Uterus (tissue), 2 donors: ENCODE data around the gene ALG1.
"Not testable (repeated sequence)": the region's sequence is repeated elsewhere in the genome, so short reads cannot be mapped to it uniquely, and the experiment has no call there.

Experiments used
- POLR2A ChIP-seq, 2 donors: fragments of 450-650 bp; IDR thresholded peaks; one replicate each; pipeline ENCODE4 v1.6.1; 2016; ENCODE audit warnings: antibody characterized with exemption in 2 of 2, mild to moderate bottlenecking in 1 of 2, moderate library complexity in 1 of 2
- TF ChIP-seq, protein P1 (sequence below), 4 experiments: fragments of 200-600 bp in 2 of 4; fragments of 450-650 bp in 2 of 4; sonication (generic) in 2 of 4; IDR thresholded peaks; one replicate each; pipeline ENCODE4 v1.5.1; 2016 to 2019; ENCODE audit warnings: antibody characterized with exemption in 4 of 4, mild to moderate bottlenecking in 2 of 4, moderate library complexity in 1 of 4

DNA sequence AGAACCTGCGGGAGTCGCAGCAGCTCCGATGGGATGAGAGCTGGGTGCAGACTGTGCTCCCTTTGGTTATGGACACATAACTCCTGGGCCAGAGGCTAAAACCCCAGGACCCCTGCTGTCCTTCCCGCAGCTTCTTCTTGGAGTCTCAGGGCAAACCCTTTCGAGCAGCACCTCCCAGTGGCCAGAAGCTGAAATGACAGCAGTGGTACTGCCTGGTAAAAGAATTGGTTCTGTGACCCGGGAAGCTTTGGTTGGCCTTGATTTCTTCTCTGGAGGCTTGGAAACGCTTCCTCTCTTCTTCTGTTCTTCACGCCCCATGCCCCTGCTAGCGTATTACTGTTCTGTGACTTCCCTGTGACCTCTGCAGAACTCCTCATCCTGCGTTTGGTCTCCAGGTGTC is 13.2 kb downstream of the ALG1 start:
- TF ChIP-seq, protein P1, sequence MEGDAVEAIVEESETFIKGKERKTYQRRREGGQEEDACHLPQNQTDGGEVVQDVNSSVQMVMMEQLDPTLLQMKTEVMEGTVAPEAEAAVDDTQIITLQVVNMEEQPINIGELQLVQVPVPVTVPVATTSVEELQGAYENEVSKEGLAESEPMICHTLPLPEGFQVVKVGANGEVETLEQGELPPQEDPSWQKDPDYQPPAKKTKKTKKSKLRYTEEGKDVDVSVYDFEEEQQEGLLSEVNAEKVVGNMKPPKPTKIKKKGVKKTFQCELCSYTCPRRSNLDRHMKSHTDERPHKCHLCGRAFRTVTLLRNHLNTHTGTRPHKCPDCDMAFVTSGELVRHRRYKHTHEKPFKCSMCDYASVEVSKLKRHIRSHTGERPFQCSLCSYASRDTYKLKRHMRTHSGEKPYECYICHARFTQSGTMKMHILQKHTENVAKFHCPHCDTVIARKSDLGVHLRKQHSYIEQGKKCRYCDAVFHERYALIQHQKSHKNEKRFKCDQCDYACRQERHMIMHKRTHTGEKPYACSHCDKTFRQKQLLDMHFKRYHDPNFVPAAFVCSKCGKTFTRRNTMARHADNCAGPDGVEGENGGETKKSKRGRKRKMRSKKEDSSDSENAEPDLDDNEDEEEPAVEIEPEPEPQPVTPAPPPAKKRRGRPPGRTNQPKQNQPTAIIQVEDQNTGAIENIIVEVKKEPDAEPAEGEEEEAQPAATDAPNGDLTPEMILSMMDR (IDR thresholded peaks at IDR 0.05) = peak in 2 of 4 experiments; percentile 28 to 43
- not testable (repeated sequence) for TF ChIP-seq POLR2A (IDR thresholded peaks at IDR 0.05)
